OCI-M2 (cell line): ENCODE results near the gene MYOF.
"Not testable (repeated sequence)": the region's sequence is repeated elsewhere in the genome, so short reads cannot be mapped to it uniquely, and the experiment has no call there.

Source experiments
- DNase-seq: peaks from one replicate; lab custom pipeline; 2025; ENCODE audit not compliant: unreplicated experiment; lab: John Stamatoyannopoulos, UW

The MYOF gene

GRCh38 chr10:93459466-93459865 lies 22.7 kb downstream of the MYOF start:
- no peak for DNase-seq

- no peak for DNase-seq
Observed at GRCh38 chr10:93458821-93459257, 23.3 kb downstream of the MYOF start.

- DNase-seq, result no peak
Observed at GRCh38 chr10:93457511-93457910, 24.6 kb downstream of the MYOF start.

GRCh38 chr10:93456480-93456879 lies 25.7 kb downstream of the MYOF start:
- no peak for DNase-seq

GRCh38 chr10:93454736-93455135 lies 27.4 kb downstream of the MYOF start:
- no peak for DNase-seq

- no peak for DNase-seq
Observed at GRCh38 chr10:93454146-93454545, 28.0 kb downstream of the MYOF start.

GRCh38 chr10:93452143-93452542 lies 30.0 kb downstream of the MYOF start:
- no peak for DNase-seq

GRCh38 chr10:93451244-93451947 lies 30.7 kb downstream of the MYOF start:
- no peak for DNase-seq

GRCh38 chr10:93447970-93448369 lies 34.2 kb downstream of the MYOF start:
- no peak for DNase-seq

GRCh38 chr10:93447019-93447418 lies 35.1 kb downstream of the MYOF start:
- DNase-seq, result no peak

- no peak for DNase-seq
Observed at GRCh38 chr10:93445978-93446720, 36.0 kb downstream of the MYOF start.

GRCh38 chr10:93445097-93445960 lies 36.8 kb downstream of the MYOF start:
- DNase-seq, result no peak

GRCh38 chr10:93443481-93443880 lies 38.7 kb downstream of the MYOF start:
- no peak for DNase-seq

GRCh38 chr10:93442721-93443120 lies 39.4 kb downstream of the MYOF start:
- DNase-seq, result not testable (repeated sequence)

GRCh38 chr10:93440591-93441091 lies 41.5 kb downstream of the MYOF start:
- DNase-seq, result no peak

GRCh38 chr10:93438613-93439253 lies 43.4 kb downstream of the MYOF start:
- DNase-seq, result no peak

- DNase-seq, result no peak
Observed at GRCh38 chr10:93437946-93438612, 44.1 kb downstream of the MYOF start.

- DNase-seq, result no peak
Observed at GRCh38 chr10:93437086-93437945, 44.8 kb downstream of the MYOF start.

- no peak for DNase-seq
Observed at GRCh38 chr10:93436591-93437085, 45.5 kb downstream of the MYOF start.
